ENCODE results near the gene EIF4A3. TPM values are rescaled to one million over a fixed set of nuclear protein-coding genes. Genes with fewer than 3 reads are reported as not detected.

Gene EIF4A3
- polyA plus RNA-seq, 1 of the 3 experiments (the other 2 are of a cell fraction) = 335 TPM

DNA sequence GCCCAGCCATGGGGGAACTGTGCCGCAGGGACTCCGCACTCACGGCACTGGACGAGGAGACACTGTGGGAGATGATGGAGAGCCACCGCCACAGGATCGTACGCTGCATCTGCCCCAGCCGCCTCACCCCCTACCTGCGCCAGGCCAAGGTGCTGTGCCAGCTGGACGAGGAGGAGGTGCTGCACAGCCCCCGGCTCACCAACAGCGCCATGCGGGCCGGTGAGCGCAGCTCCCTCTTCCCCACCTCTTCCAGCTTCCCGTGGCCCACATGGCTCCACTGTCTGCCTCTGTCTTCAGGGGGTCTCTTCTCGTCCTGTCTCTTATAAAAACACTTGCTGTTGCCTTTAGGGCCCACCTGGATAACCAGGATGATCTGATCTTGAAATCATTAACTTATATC lies 34.5 kb upstream of the EIF4A3 start:
- no peaks in the 10 kb centered on the region for H3K9me3 ChIP-seq
- H3K27ac ChIP-seq (ENCODE audit: low read depth in 2 of 2, low read length in 1 of 2) = no peak overlapping the region
- no peaks in the 10 kb centered on the region for H3K36me3 ChIP-seq (replicated peaks in 1 of 2; ENCODE audit: control insufficient read depth in 1 of 2, insufficient read depth in 2 of 2, low read length in 1 of 2)
- no peaks in the 10 kb centered on the region for H3F3A ChIP-seq (replicated peaks; ENCODE audit: insufficient read depth)
- no peak for DNase-seq
- POLR2A ChIA-PET = no interaction called here
- H3K4me3 ChIP-seq (ENCODE audit: low read depth in 2 of 2, low read length in 1 of 2) = no peak overlapping the region
- H3K9me2 ChIP-seq = no peaks in the 10 kb centered on the region
- H3K27me3 ChIP-seq (ENCODE audit: insufficient read depth) = no peaks in the 10 kb centered on the region
- H3K4me1 ChIP-seq (ENCODE audit: control insufficient read depth in 1 of 2, insufficient read depth in 2 of 2, low read depth in 1 of 2, low read length in 1 of 2) = no peaks in the 10 kb centered on the region; a peak in 1 of 4 replicates
- no peak overlapping the region for H2AFZ ChIP-seq (ENCODE audit: low read depth)
- H3K9ac ChIP-seq = no peak overlapping the region
- 82% methylated on average over 9 of the region's 17 CpGs for WGBS (ENCODE audit: low lambda C conversion rate)
- no peak overlapping the region for H3K4me2 ChIP-seq
- no peaks in the 10 kb centered on the region for H3K79me2 ChIP-seq (ENCODE audit: insufficient read depth)
- H4K20me1 ChIP-seq (ENCODE audit: insufficient read depth) = no peaks in the 10 kb centered on the region
- CTCF ChIA-PET = interaction anchor here (1.6 kb wide), 1 partner anchor 19 kb away, joined by 3 read pairs; no protein-coding TSS in a partner anchor
- TF ChIP-seq JUND (IDR thresholded peaks at IDR 0.05) = no peak
- TF ChIP-seq, protein P1, sequence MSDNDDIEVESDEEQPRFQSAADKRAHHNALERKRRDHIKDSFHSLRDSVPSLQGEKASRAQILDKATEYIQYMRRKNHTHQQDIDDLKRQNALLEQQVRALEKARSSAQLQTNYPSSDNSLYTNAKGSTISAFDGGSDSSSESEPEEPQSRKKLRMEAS (IDR thresholded peaks at IDR 0.05; ENCODE audit: low read depth) = no peak
- TF ChIP-seq TEAD4 (IDR thresholded peaks at IDR 0.05; ENCODE audit: borderline replicate concordance, insufficient read depth) = no peak
- TF ChIP-seq, protein P2, sequence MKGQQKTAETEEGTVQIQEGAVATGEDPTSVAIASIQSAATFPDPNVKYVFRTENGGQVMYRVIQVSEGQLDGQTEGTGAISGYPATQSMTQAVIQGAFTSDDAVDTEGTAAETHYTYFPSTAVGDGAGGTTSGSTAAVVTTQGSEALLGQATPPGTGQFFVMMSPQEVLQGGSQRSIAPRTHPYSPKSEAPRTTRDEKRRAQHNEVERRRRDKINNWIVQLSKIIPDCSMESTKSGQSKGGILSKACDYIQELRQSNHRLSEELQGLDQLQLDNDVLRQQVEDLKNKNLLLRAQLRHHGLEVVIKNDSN (IDR thresholded peaks at IDR 0.05; ENCODE audit: borderline replicate concordance, low read depth) = no peak
- TF ChIP-seq, protein P3, sequence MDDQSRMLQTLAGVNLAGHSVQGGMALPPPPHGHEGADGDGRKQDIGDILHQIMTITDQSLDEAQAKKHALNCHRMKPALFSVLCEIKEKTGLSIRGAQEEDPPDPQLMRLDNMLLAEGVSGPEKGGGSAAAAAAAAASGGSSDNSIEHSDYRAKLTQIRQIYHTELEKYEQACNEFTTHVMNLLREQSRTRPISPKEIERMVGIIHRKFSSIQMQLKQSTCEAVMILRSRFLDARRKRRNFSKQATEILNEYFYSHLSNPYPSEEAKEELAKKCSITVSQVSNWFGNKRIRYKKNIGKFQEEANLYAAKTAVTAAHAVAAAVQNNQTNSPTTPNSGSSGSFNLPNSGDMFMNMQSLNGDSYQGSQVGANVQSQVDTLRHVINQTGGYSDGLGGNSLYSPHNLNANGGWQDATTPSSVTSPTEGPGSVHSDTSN (IDR thresholded peaks at IDR 0.05) = no peak
- TF ChIP-seq NFIC (IDR thresholded peaks at IDR 0.05; ENCODE audit: borderline replicate concordance) = no peak
- TF ChIP-seq FOXJ3 (CRISPR knock-in tag; IDR thresholded peaks at IDR 0.05) = no peak
- TF ChIP-seq ZBTB33 (IDR thresholded peaks at IDR 0.05; ENCODE audit: borderline replicate concordance, low read depth) = no peak
- no peak for TF ChIP-seq RFX5 (IDR thresholded peaks at IDR 0.05; ENCODE audit: low read length)

GRCh38 chr17:80180192-80180591 lies 33.3 kb upstream of the EIF4A3 start:
- H3K9ac ChIP-seq = no peak overlapping the region
- no peak overlapping the region for H3K27ac ChIP-seq (ENCODE audit: low read depth in 2 of 2, low read length in 1 of 2)
- no peaks in the 10 kb centered on the region for H3K4me1 ChIP-seq (ENCODE audit: control insufficient read depth in 1 of 2, insufficient read depth in 2 of 2, low read depth in 1 of 2, low read length in 1 of 2)
- H3K36me3 ChIP-seq (replicated peaks in 1 of 2; ENCODE audit: control insufficient read depth in 1 of 2, insufficient read depth in 2 of 2, low read length in 1 of 2) = no peaks in the 10 kb centered on the region
- no peak overlapping the region for H3K4me2 ChIP-seq
- 0 out of 2 replicates have a peak, but pooled peaks cover 1% of the 10 kb centered on the region for H3K27me3 ChIP-seq (ENCODE audit: insufficient read depth)
- H4K20me1 ChIP-seq (ENCODE audit: insufficient read depth) = no peaks in the 10 kb centered on the region
- ChIA-PET POLR2A (no interaction called here), CTCF (interaction anchor here (0.6 to 1.6 kb wide), 3 partner anchors 15 to 79 kb away, joined by 3 read pairs; partner anchors contain the start of gene GAA)
- no peak overlapping the region for H2AFZ ChIP-seq (ENCODE audit: low read depth)
- WGBS (ENCODE audit: low lambda C conversion rate) = 71% methylated on average over 13 of the region's 14 CpGs
- no peak for TF ChIP-seq MEF2A (IDR thresholded peaks at IDR 0.05; ENCODE audit: borderline replicate concordance, low read depth)
- TF ChIP-seq SMC3 (IDR thresholded peaks at IDR 0.05; ENCODE audit: low read depth, low read length) = no peak
- TF ChIP-seq FOXJ3 (CRISPR knock-in tag; IDR thresholded peaks at IDR 0.05) = no peak
- TF ChIP-seq EP300 (IDR thresholded peaks at IDR 0.05; ENCODE audit: borderline replicate concordance in 1 of 2, low read depth in 1 of 2, low read length in 1 of 2) = no peak
- TF ChIP-seq NFIC (IDR thresholded peaks at IDR 0.05; ENCODE audit: borderline replicate concordance) = no peak
- no peak for TF ChIP-seq GABPA (IDR thresholded peaks at IDR 0.05; ENCODE audit: low read depth)
- TF ChIP-seq YY1 (IDR thresholded peaks at IDR 0.05; ENCODE audit: low read depth) = no peak
- no peak for TF ChIP-seq MXI1 (IDR thresholded peaks at IDR 0.05; ENCODE audit: low read depth, low read length)
- no peak for TF ChIP-seq SIN3A (IDR thresholded peaks at IDR 0.05; ENCODE audit: borderline replicate concordance, low read depth, low read length)
- no peak for TF ChIP-seq FOSL2 (IDR thresholded peaks at IDR 0.05; ENCODE audit: borderline replicate concordance, low read depth)
- TF ChIP-seq JUND (IDR thresholded peaks at IDR 0.05) = no peak
- no peak for TF ChIP-seq RXRA (IDR thresholded peaks at IDR 0.05; ENCODE audit: borderline replicate concordance, low read depth)
- no peak for TF ChIP-seq GATA2 (CRISPR knock-in tag; IDR thresholded peaks at IDR 0.05)
- TF ChIP-seq ZBTB33 (IDR thresholded peaks at IDR 0.05; ENCODE audit: borderline replicate concordance, low read depth) = no peak
- no peak for TF ChIP-seq FOXM1 (IDR thresholded peaks at IDR 0.05; ENCODE audit: low read depth)
- TF ChIP-seq POLR2AphosphoS5 (IDR thresholded peaks at IDR 0.05; ENCODE audit: low read depth, low read length) = no peak
- H3K9me2 ChIP-seq = no peaks in the 10 kb centered on the region
- no peaks in the 10 kb centered on the region for H3K79me2 ChIP-seq (ENCODE audit: insufficient read depth)
- H3F3A ChIP-seq (replicated peaks; ENCODE audit: insufficient read depth) = no peaks in the 10 kb centered on the region
- no peak overlapping the region for H3K4me3 ChIP-seq (ENCODE audit: low read depth in 2 of 2, low read length in 1 of 2)
- no peak for DNase-seq
- H3K9me3 ChIP-seq = no peaks in the 10 kb centered on the region
